Fibroblast of skin of abdomen (primary cell): ENCODE measurements around the gene MMP21. TPM values are rescaled to one million over a fixed set of nuclear protein-coding genes. Genes with fewer than 3 reads are reported as not detected.

Source experiments
- DNase-seq: peaks from one replicate; pipeline ENCODE4 v3.0.0-alpha.2; 2013
- polyA plus RNA-seq, 2 experiments: library from polyadenylated mRNA; unstranded; fragments of 120-200 nt; gene quantifications; one replicate each; pipeline ENCODE4 v1.2.1, GENCODE V29; 2013; ENCODE audit not compliant: insufficient read length in 2 of 2

The MMP21 gene, protein sequence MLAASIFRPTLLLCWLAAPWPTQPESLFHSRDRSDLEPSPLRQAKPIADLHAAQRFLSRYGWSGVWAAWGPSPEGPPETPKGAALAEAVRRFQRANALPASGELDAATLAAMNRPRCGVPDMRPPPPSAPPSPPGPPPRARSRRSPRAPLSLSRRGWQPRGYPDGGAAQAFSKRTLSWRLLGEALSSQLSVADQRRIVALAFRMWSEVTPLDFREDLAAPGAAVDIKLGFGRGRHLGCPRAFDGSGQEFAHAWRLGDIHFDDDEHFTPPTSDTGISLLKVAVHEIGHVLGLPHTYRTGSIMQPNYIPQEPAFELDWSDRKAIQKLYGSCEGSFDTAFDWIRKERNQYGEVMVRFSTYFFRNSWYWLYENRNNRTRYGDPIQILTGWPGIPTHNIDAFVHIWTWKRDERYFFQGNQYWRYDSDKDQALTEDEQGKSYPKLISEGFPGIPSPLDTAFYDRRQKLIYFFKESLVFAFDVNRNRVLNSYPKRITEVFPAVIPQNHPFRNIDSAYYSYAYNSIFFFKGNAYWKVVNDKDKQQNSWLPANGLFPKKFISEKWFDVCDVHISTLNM
- polyA plus RNA-seq (2013, experiment 1 of 2; ENCODE audit: insufficient read length) = not detected
- polyA plus RNA-seq (2013, experiment 2 of 2; ENCODE audit: insufficient read length) = not detected

DNA sequence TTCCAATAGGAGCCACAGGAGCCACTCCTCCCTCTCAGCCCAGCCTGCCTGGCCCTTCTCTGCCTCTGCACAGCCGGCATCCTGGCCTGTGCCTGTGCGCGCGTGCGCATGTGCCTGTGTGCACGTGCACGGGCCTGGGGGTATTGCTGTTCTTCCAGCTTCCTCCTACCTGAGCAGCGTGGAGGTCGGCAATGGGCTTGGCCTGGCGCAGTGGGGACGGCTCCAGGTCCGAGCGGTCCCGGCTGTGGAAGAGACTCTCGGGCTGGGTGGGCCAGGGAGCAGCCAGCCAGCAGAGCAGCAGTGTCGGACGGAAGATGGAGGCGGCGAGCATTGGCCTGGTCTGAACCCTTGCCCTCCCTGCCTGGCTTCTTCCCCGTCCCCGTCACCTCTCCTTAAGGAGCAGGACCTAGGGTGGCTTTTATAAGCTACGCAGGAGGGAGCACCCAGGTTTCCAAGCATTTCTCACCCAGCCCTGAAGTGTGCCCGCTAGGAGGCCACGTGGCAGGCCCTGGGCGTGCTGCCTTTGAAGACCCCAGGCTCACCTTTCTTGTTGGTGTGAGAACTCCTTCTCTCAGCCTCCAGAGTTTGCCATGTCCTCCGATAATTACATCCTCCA lies at the start of gene MMP21:
MMP21 (minus strand) TSS at position 331 of the 616 bp plus-strand sequence; CDS start at position 331, 0 bp downstream.
- DNase-seq = no peak

DNA sequence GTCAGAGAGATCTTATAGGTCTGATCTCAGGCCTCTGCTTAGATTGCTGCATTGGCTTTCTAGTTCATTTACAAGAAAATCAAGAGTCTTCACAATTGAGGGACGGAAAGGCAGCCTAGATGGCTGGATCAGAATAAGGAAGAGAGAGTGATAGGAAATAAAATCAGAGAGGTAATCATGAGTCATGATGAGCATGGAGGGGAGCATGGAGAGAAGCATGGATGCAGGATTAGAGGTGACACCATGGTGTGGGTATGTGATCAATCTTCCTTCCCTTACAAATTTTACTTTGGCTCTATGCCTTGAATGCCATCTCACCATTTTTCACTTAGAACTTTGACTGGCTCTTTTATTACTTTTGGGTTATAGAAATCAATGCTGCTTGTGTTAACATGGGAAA lies 49.1 kb upstream of the MMP21 start:
- DNase-seq = peak; percentile 41

DNA sequence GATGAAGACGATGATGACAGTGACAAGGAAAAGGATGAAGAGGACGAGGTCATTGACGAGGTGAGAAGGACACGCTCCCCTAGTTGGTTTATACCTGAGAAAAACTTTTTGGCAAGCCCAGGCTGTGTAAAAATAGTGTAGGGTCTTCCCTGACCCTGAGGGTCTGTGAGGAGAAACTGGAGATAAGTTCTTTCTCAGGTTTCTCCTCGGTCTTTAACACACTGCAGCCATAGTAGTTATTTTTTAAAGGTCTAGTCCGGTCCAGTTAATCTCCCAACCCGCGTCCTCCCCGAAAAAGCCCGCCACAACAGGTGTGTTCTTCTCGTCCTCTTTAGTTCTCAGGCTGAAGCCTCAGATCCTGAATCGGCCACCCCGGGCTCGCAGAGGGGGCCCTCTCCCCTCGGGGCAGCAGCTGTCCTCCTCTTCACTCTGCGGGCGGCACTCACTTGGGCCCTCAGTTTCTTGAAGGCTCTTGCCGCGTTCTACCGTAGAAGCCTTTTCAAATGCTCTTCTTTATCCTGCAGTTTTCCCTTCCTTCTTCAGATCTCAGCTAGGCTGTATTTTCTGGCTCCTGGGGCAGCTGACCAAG lies 48.1 kb upstream of the MMP21 start:
- no peak for DNase-seq

- DNase-seq = peak; percentile 88
These were observed 47.4 kb upstream of the MMP21 start, which contains the start of the genes BCCIP and UROS for GRCh38 chr10:125822878-125823662. BCCIP (plus strand) TSS chr10:125823546; CDS start chr10:125823558, 12 bp downstream. UROS (minus strand) TSS chr10:125823258; CDS start chr10:125816499, 6,759 bp downstream.

DNA sequence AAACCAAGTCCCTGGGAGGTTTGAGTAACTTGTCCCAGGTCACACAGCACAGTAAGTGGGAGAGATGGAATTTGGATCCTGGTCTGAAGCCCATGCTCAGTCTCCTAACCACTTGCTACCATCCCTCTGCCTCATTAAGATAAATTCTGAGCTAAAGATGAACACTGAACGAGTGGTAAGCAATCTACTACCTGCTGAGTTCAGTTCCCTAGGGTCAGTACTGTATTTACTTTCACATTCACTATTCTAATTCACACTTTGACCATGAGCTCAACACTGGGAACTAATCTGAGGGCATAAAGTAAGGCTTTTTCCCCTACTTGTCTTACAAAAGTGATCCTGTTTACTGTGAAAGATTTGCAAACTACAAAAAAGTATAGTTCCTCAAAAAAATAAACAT lies 45.1 kb upstream of the MMP21 start:
- no peak for DNase-seq

- DNase-seq = no peak
These were observed 41.8 kb upstream of the MMP21 start for GRCh38 chr10:125817337-125817946.

- no peak for DNase-seq
These were observed 40.9 kb upstream of the MMP21 start for GRCh38 chr10:125816548-125816947.

DNA sequence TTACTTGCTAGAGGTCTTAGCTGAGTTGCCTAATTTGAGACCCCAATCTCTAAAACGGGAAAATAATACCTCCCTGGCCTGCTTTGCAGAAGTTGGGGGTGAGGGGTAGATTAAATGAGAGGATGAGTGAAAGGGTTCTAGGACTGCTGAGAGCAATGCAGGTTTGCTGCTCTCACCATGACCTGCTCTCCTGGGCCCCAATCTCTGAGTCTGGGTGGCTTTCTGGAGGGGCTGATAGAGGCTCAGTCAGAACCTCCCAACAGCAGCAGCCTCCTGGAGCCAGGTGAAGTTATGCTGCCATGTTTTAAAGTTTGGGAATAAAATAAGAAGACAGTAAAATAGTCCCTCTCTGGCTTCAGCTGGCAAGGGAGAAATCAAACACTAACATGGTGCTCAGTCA lies 40.1 kb upstream of the MMP21 start:
- no peak for DNase-seq

DNA sequence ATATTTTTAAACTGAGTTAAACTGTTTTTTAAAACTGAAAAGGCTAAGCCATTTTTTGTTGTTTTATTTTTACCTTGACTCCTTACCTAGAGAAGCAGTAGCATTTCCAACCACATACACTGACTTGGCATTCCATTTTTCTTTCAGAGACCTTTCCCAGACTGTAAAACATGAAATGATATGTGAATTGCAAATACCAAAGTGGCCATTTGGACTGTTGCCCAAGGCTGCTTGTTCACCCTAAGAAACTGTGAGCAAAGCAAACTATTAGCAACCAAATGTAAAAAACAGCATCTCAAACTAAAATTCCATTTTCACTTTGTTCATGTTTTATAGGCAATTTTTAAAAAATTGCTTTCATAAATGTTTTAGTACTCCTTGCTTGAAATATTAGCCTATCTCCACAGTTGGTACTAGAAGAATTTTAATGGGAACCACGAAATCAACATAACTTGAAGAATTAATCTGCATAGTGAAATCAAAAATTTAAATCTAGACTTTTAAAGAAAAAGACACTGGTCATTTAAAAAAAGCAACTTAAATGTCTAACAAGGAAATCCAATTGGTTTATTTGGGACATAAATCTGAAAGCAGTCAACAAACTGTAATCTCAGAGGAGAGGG lies 36.6 kb upstream of the MMP21 start:
- peak; percentile 74 for DNase-seq

DNA sequence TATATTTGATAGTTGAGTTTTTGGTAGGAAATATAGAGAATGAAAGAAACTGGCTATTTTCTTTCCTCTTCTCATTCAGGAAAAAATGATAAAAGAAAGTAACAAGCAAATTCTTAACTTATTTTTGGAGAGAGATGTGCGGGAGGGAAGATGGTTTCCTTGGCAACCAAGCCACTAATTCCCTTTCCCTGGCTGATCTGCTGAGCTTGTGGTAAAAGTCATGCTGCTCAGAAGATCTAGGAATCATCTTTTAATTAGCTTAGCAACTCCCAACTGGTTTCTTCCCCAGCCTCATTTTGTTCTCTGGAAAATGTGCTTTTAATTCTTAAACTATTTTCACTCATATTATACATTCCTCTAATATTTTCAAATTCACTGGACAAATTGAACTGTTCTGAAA lies 35.6 kb upstream of the MMP21 start:
- DNase-seq = peak; percentile 46

DNA sequence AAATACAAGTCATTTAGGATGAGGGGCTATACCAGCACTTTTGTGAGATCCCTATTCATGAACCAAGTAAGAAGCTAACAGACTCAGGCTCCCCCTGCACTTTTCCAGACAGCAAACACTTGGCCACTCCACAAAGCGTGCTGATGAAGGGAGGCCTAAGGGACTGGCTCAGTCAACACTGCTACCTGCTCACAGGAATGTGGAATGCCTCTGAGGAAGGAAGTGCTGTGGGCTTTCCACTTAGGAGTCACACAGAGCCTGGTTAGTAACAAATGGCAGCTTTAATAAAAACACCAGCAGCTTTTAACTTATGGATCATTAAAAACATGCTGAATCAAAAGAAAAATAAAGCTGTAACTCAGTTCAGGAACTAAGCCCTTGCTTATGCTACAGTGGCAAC lies 32.4 kb upstream of the MMP21 start:
- no peak for DNase-seq

GRCh38 chr10:125802739-125803138 lies 27.1 kb upstream of the MMP21 start:
- DNase-seq = no peak

DNA sequence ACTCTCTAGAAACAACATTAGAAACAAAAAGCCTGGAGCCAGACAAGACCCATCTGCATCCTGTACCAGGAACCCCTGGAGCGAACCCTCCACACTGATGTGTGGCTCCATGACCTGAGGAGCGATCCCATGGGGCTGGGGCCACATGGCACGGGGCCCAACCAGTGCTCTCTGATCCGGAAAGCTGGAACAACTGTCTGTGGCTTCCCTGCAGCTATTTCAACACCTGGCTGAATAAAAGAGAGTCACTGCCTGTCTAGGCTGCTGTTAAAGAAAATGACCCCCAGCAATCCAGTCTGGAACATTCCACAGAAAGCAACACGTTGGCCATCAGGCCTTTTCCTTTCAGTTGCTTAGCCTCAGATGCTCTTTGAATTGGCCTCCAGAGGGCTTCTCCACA lies 26.5 kb upstream of the MMP21 start:
- DNase-seq = no peak

- no peak for DNase-seq
These were observed 26.0 kb upstream of the MMP21 start for GRCh38 chr10:125801574-125801973.

DNA sequence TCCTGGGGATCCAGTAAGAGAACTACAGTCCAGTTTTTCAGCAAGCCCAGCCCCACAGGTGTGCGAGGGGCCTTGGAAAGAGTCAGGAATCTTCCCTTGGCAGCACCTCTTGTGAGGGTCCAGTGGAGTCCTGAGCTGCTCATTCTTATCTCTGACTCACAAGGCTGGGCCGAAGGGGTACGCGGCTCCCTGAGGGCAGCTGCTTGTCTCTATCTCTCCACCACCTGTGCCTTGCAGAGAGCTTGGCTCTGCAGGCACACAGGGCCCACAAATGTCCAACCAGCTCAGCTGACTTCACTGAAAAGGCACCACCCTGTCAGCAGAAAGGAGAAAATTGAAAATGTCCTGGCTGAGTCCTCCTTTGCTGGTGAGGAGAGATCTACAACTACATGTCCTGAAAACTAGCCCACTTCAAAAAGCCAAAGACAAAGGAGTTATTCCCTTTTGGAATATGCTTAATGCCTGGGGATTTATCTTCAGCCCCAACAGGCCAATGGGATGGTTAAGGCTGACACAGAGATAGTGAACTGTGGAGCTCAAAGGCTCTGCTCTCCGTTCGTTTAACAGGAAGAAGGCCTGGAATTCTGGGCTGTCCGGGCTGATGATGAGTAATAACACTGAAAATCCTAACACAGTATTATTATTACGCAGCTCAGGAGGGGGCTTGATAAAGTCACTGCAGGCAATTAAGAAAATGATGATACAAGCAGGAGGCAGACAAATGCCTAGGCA lies 24.0 kb upstream of the MMP21 start:
- no peak for DNase-seq

DNA sequence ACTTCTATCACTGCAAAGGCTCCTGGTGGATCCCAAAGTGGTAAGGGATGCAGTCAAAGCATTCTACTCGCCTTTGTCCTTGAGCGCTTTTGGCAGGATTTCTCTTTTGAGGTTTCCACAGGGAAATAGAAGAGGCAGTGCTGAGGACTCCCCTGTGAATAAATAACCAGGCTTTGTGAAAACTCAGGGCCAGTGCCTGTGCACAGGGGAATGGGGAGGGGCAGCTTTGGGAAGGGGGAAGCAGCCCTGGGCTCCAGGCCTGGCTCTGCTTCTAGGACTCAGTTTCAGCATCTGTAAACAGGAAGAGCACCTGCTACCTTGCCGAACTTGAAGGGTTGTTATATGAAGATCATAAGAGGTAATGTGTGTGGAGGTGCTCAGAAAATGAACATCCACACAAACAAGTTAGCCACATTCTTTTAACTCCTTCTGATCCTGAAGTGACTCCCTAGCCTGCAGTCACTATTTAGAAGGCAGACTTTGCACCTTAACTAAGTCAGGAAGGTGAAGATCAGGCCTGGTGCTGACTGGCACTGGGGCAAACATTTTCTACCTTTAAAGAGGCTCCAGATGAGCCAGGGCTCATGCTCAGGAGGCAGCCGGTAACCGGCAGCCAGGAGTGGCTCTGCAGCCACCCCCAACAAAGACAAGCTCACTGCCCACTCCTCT lies 22.5 kb upstream of the MMP21 start:
- DNase-seq = no peak

GRCh38 chr10:125797424-125797823 lies 21.8 kb upstream of the MMP21 start:
- no peak for DNase-seq

DNA sequence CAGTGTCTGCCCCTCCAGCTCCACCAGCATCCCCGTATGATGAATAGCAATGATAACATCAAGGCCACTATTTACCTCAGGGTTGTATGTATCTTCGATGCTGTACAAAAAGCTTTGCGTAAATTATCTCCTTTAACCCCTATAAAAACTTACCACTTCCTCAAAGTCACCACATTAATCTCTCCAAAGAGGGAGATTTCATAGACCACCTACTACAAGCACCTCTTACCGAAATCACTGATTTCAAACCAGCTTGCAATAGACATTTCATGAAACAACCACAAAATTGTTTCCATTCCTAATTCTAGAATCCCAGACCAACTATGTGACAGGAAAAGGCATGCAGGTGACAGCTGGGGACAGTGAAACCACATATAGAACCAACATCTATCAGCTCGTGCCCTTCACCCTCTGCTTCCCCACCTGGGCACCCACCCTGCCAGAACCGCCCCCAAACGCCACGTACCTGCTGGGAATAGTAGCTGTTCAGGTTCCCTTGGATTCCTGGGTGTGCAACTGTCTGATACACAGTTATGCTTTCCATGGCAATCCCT lies 20.1 kb upstream of the MMP21 start:
- no peak for DNase-seq

GRCh38 chr10:125795128-125795527 lies 19.5 kb upstream of the MMP21 start:
- DNase-seq = no peak
